GM13977 (cell line): ENCODE measurements around the gene CNOT4.

Source experiments
- DNase-seq: peaks from one replicate; pipeline ENCODE4 v3.0.0; 2012; ENCODE audit warnings: low spot score
- CTCF ChIP-seq: IDR thresholded peaks from 2 replicates; pipeline ENCODE4 v1.5.1; 2012; ENCODE audit warnings: mild to moderate bottlenecking, control low read depth; ENCODE audit not compliant: insufficient read depth; ENCODE audit errors: extremely low read depth, missing control alignments
- in situ Hi-C: fragments of 300-500 bp; cut with MboI; formaldehyde crosslinking; loops from one replicate; pipeline ENCODE4 v1.12.0; 2022; ENCODE audit warnings: low sequenced_read_pairs, low pct_unique_long_range_greater_than_20kb, mixed read lengths, inconsistent platforms; ENCODE audit not compliant: unreplicated experiment

The CNOT4 gene

GRCh38 chr7:135509839-135510591 is at the start of gene CNOT4:
CNOT4 (minus strand) TSS chr7:135510102; CDS start chr7:135438331, 71,771 bp downstream.
- peak; percentile 92 for DNase-seq
- in situ Hi-C loops = loop anchor here (25.0 kb wide), 1 partner anchor 223 kb away; no protein-coding TSS in a partner anchor

GRCh38 chr7:135558881-135559280 is 49.0 kb upstream of the CNOT4 start:
- TF ChIP-seq CTCF = no peak
- no peak for DNase-seq
- in situ Hi-C loops = loop anchor here (5.0 kb wide), 1 partner anchor 42 kb away; no protein-coding TSS in a partner anchor

More at GRCh38 chr7:135509839-135510591, at the start of gene CNOT4:
- no peak for TF ChIP-seq CTCF

GRCh38 chr7:135558337-135558767 is 48.5 kb upstream of the CNOT4 start:
- peak; percentile 70 for DNase-seq
- peak; percentile 68 for TF ChIP-seq CTCF
- in situ Hi-C loops = loop anchor here (5.0 kb wide), 1 partner anchor 41 kb away; no protein-coding TSS in a partner anchor

GRCh38 chr7:135557455-135558336 is 47.8 kb upstream of the CNOT4 start, which contains the start of gene NUP205:
NUP205 (plus strand) TSS chr7:135557917; CDS start chr7:135557945, 28 bp downstream.
- DNase-seq = peak; percentile 73
- in situ Hi-C loops = loop anchor here (5.0 kb wide), 1 partner anchor 40 kb away; no protein-coding TSS in a partner anchor
- no peak for TF ChIP-seq CTCF

GRCh38 chr7:135553346-135553745 is 43.4 kb upstream of the CNOT4 start:
- in situ Hi-C loops = no loop called here
- no peak for DNase-seq
- TF ChIP-seq CTCF = no peak

GRCh38 chr7:135552148-135552547 is 42.2 kb upstream of the CNOT4 start:
- in situ Hi-C loops = no loop called here
- TF ChIP-seq CTCF = no peak
- no peak for DNase-seq
